ACC112 (cell line): Measurements from ENCODE around the gene TNFRSF14.
A peak's percentile ranks its signal among the peaks of the same experiment; 100 is the strongest.

Experiments used
- H2AFZ ChIP-seq: fragments of 200-600 bp; sonication (generic); one replicate; pipeline ENCODE4 v1.6.0; 2017; ENCODE audit warnings: antibody characterized with exemption, low read length; ENCODE audit not compliant: unreplicated experiment
- H3K27ac ChIP-seq: fragments of 200-600 bp; sonication (generic); 2 replicates; pipeline ENCODE4 v1.5.1; 2014; ENCODE audit warnings: low read depth, mild to moderate bottlenecking, antibody characterized with exemption, low read length, moderate library complexity
- H3K27me3 ChIP-seq: fragments of 200-600 bp; sonication (generic); 2 replicates; pipeline ENCODE4 v1.6.1; 2014; ENCODE audit warnings: mild to moderate bottlenecking, antibody characterized with exemption, low read length, moderate library complexity, mixed read lengths; ENCODE audit not compliant: insufficient read depth
- H3K36me3 ChIP-seq: fragments of 200-600 bp; sonication (generic); 2 replicates; pipeline ENCODE4 v1.6.1; 2016; ENCODE audit warnings: mild to moderate bottlenecking, antibody characterized with exemption, low read length, moderate library complexity, mixed read lengths; ENCODE audit not compliant: insufficient read depth
- H3K4me1 ChIP-seq: fragments of 200-600 bp; sonication (generic); one replicate; pipeline ENCODE4 v1.6.1; 2016; ENCODE audit warnings: low read length, mixed read lengths; ENCODE audit not compliant: insufficient read depth, unreplicated experiment, control insufficient read depth
- H3K4me3 ChIP-seq: fragments of 200-600 bp; sonication (generic); 2 replicates; pipeline ENCODE4 v1.5.1; 2014; ENCODE audit warnings: mild to moderate bottlenecking, low read depth, low read length
- H3K79me2 ChIP-seq: fragments of 200-600 bp; sonication (generic); one replicate; pipeline ENCODE4 v1.6.0; 2016; ENCODE audit warnings: low read length; ENCODE audit not compliant: control insufficient read depth, unreplicated experiment, insufficient read depth

TNFRSF14 gene

GRCh38 chr1:2583871-2584351, 27.7 kb downstream of the TNFRSF14 start:
- H2AFZ ChIP-seq, result no peak overlapping the region
- no peak overlapping the region for H3K4me3 ChIP-seq
- no peaks in the 10 kb centered on the region for H3K36me3 ChIP-seq
- peaks cover 5% of the 10 kb centered on the region for H3K79me2 ChIP-seq
- no peak overlapping the region for H3K27ac ChIP-seq
- H3K4me1 ChIP-seq, result peaks cover 6% of the 10 kb centered on the region
- H3K27me3 ChIP-seq, result peaks cover 10% of the 10 kb centered on the region; the same call in 1 of the 2 replicates

GRCh38 chr1:2584686-2585317, 28.6 kb downstream of the TNFRSF14 start:
- Histone ChIP-seq H3K79me2 (peaks cover 5% of the 10 kb centered on the region), H3K27me3 (peaks cover 6% of the 10 kb centered on the region; the same call in 1 of the 2 replicates), H3K4me1 (peaks cover 6% of the 10 kb centered on the region), H2AFZ (no peak overlapping the region), H3K4me3 (peak overlapping the region; percentile 96), H3K27ac (no peak overlapping the region), H3K36me3 (no peaks in the 10 kb centered on the region)

- Histone ChIP-seq H3K36me3 (no peaks in the 10 kb centered on the region), H3K4me3 (peak overlapping the region; percentile 96), H3K27ac (peak overlapping the region; percentile 1; the same call in 1 of the 2 replicates), H3K4me1 (peaks cover 6% of the 10 kb centered on the region), H3K27me3 (peaks cover 5% of the 10 kb centered on the region; the same call in 1 of the 2 replicates), H3K79me2 (peaks cover 5% of the 10 kb centered on the region), H2AFZ (peak overlapping the region; percentile 28)
Measured at GRCh38 chr1:2585318-2586092, 29.3 kb downstream of the TNFRSF14 start.

GRCh38 chr1:2586154-2587070, 30.2 kb downstream of the TNFRSF14 start, which contains the start of gene PRXL2B:
PRXL2B (plus strand) TSS chr1:2586777; CDS start chr1:2586886, 109 bp downstream.
- peak within 1 kb of the TSS; percentile 28 for H2AFZ ChIP-seq
- H3K27me3 ChIP-seq, result no peaks in the 10 kb centered on the region
- H3K36me3 ChIP-seq, result no peaks in the 10 kb centered on the region
- peak within 1 kb of the TSS; percentile 1; the same call in 1 of the 2 replicates for H3K27ac ChIP-seq
- peaks cover 5% of the 10 kb centered on the region for H3K79me2 ChIP-seq
- H3K4me1 ChIP-seq, result peaks cover 6% of the 10 kb centered on the region
- H3K4me3 ChIP-seq, result peak within 1 kb of the TSS; percentile 96

- Histone ChIP-seq H3K27ac (no peak overlapping the region), H3K4me3 (peak overlapping the region; percentile 96), H2AFZ (no peak overlapping the region)
Measured at GRCh38 chr1:2587071-2587859, 31.1 kb downstream of the TNFRSF14 start.

GRCh38 chr1:2587860-2588571, 31.8 kb downstream of the TNFRSF14 start:
- peaks cover 5% of the 10 kb centered on the region for H3K79me2 ChIP-seq
- H3K27ac ChIP-seq, result no peak overlapping the region
- peaks cover 6% of the 10 kb centered on the region for H3K4me1 ChIP-seq
- no peaks in the 10 kb centered on the region for H3K27me3 ChIP-seq
- peak overlapping the region; percentile 96 for H3K4me3 ChIP-seq
- no peaks in the 10 kb centered on the region for H3K36me3 ChIP-seq
- H2AFZ ChIP-seq, result no peak overlapping the region

More at GRCh38 chr1:2587071-2587859, 31.1 kb downstream of the TNFRSF14 start:
- peaks cover 5% of the 10 kb centered on the region for H3K79me2 ChIP-seq
- H3K27me3 ChIP-seq, result no peaks in the 10 kb centered on the region
- peaks cover 6% of the 10 kb centered on the region for H3K4me1 ChIP-seq
- H3K36me3 ChIP-seq, result no peaks in the 10 kb centered on the region

DNA sequence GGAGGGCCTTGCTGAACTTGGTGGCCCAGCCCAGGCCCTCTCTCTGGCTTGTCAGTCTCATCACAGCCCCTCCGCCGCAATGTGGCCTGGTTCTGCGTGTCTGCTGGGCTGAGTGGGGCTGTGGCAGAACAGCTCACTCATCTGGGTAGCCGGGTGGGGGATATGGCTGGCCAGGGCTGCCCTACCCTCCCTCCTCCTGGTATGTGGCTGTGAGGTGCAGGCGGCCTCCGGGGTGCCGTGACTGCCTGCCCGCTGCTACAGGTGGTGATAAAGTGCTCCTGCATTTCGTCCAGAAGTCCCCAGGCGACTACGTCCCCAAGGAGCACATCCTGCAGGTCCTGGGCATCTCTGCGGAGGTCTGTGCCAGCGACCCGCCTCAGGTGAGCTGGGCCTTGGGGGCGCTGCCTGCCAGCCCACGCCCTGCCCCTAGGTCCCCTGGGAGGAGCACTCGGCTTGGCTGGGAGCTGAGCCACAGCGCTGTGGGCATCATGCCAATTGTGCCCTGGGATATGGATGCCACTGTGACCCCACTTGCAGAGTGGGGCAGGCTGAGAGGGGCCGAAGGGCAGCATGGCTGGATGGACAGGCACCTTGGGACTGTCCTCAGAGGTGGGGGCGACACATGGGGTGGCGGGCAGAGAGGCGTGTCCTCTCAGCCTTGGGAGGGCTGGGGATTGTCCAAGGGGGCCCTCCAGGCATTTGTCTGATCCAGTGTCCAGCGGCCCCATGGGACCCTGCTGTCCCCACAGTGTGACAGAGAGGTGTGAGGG, 32.7 kb downstream of the TNFRSF14 start:
- H3K36me3 ChIP-seq, result no peaks in the 10 kb centered on the region
- H2AFZ ChIP-seq, result no peak overlapping the region
- H3K4me1 ChIP-seq, result peaks cover 6% of the 10 kb centered on the region
- no peaks in the 10 kb centered on the region for H3K27me3 ChIP-seq
- peaks cover 5% of the 10 kb centered on the region for H3K79me2 ChIP-seq
- H3K27ac ChIP-seq, result no peak overlapping the region
- H3K4me3 ChIP-seq, result no peak overlapping the region

DNA sequence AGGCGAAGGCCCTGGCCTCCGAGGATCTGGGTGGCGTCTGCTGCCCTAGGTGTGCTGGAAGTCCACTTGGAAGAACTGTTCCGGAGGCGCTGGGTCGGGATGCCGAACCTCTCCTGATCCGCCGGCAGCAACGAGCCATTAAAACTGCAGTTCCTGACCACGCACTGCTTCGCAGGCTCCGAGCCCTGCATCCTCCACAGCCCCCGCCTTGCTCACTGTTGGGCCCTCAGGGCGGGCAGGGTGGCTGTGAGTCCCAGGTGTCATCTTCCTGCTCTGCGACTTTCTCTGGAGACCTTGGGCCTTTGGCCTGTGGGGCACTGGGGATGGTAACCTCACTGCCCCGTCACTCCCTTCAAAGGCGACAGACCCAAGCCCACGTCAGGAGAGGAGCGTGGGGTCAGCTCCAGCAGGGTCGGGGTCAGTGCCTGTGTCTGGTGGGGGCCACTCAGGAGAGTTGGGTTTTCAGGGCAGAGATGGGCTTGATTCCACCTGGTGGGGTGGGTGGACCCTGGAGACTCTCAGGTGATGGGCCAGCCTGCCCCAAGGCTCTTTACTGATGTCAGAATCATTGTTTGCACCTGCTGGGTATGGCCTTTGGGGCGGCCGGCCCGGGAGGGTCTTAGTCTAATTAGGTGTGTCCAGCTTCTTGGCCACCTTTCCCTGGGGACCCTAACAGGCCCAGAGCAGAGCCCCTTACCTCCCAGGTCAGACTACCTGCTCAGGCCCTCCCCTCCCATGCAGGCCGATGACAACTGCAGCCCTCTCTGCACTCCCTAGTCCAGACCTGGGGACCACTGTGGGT, 33.5 kb downstream of the TNFRSF14 start:
- Histone ChIP-seq H3K27ac (no peak overlapping the region), H3K4me3 (no peak overlapping the region), H2AFZ (no peak overlapping the region), H3K27me3 (no peaks in the 10 kb centered on the region), H3K79me2 (peaks cover 5% of the 10 kb centered on the region), H3K4me1 (peaks cover 6% of the 10 kb centered on the region), H3K36me3 (no peaks in the 10 kb centered on the region)
